Measurements from ENCODE around the gene PPP1R15A.
A peak's percentile ranks its signal among the peaks of the same experiment; 100 is the strongest.

Gene PPP1R15A

GRCh38 chr19:48910803-48911202 is 38.6 kb downstream of the PPP1R15A start:
- no peak overlapping the region for H3K27ac ChIP-seq (ENCODE audit: low read length)

GRCh38 chr19:48913114-48913889 is 41.1 kb downstream of the PPP1R15A start:
- no peak overlapping the region for H3K4me2 ChIP-seq (ENCODE audit: insufficient read depth, low read length)
- no peak overlapping the region for H3K27ac ChIP-seq (ENCODE audit: low read length)
- peak; percentile 75; the same call in 2 of the 3 replicates for ATAC-seq (ENCODE audit: insufficient read depth, low read depth)
- no peaks in the 10 kb centered on the region for H3K27me3 ChIP-seq (ENCODE audit: insufficient read depth, low read length, poor library complexity)
- H3K9ac ChIP-seq (ENCODE audit: low read depth, low read length) = no peak overlapping the region
- H4K20me1 ChIP-seq (ENCODE audit: insufficient read depth, low read length) = 0 out of 2 replicates have a peak, but pooled peaks cover 5% of the 10 kb centered on the region
- H3K79me2 ChIP-seq (ENCODE audit: insufficient read depth, low read length) = no peaks in the 10 kb centered on the region
- H3K36me3 ChIP-seq (ENCODE audit: insufficient read depth, low read length) = peaks cover 73% of the 10 kb centered on the region
- no peak overlapping the region for H3K4me3 ChIP-seq (ENCODE audit: low read depth in 1 of 2, low read length in 2 of 2)
- H3K4me1 ChIP-seq (ENCODE audit: insufficient read depth, low read length) = no peaks in the 10 kb centered on the region
- no peak for TF ChIP-seq CTCF (IDR thresholded peaks at IDR 0.05; ENCODE audit: borderline replicate concordance, extremely low read depth, low read length, poor library complexity, severe bottlenecking)
- no peak for TF ChIP-seq EZH2 (IDR thresholded peaks at IDR 0.05; ENCODE audit: borderline replicate concordance, low read depth, low read length, severe bottlenecking)
- H2AFZ ChIP-seq (ENCODE audit: low read depth, low read length) = no peak overlapping the region
- no peaks in the 10 kb centered on the region for H3K9me3 ChIP-seq (ENCODE audit: insufficient read depth, low read length, severe bottlenecking)
- DNase-seq = peak; percentile 39

More at GRCh38 chr19:48910803-48911202, 38.6 kb downstream of the PPP1R15A start:
- H3K4me1 ChIP-seq (ENCODE audit: insufficient read depth, low read length) = no peaks in the 10 kb centered on the region
- peaks cover 82% of the 10 kb centered on the region for H3K36me3 ChIP-seq (ENCODE audit: insufficient read depth, low read length)
- ATAC-seq (ENCODE audit: insufficient read depth, low read depth) (no peak), DNase-seq (no peak)
- no peak for TF ChIP-seq EZH2 (IDR thresholded peaks at IDR 0.05; ENCODE audit: borderline replicate concordance, low read depth, low read length, severe bottlenecking)
- no peak for TF ChIP-seq CTCF (IDR thresholded peaks at IDR 0.05; ENCODE audit: borderline replicate concordance, extremely low read depth, low read length, poor library complexity, severe bottlenecking)
- H2AFZ ChIP-seq (ENCODE audit: low read depth, low read length) = no peak overlapping the region
- no peaks in the 10 kb centered on the region for H3K79me2 ChIP-seq (ENCODE audit: insufficient read depth, low read length)
- H3K4me3 ChIP-seq (ENCODE audit: low read depth in 1 of 2, low read length in 2 of 2) = no peak overlapping the region
- no peaks in the 10 kb centered on the region for H3K9me3 ChIP-seq (ENCODE audit: insufficient read depth, low read length, severe bottlenecking)
- H4K20me1 ChIP-seq (ENCODE audit: insufficient read depth, low read length) = 0 out of 2 replicates have a peak, but pooled peaks cover 5% of the 10 kb centered on the region
- H3K4me2 ChIP-seq (ENCODE audit: insufficient read depth, low read length) = no peak overlapping the region
- no peaks in the 10 kb centered on the region for H3K27me3 ChIP-seq (ENCODE audit: insufficient read depth, low read length, poor library complexity)
- H3K9ac ChIP-seq (ENCODE audit: low read depth, low read length) = no peak overlapping the region

- TF ChIP-seq EZH2 (IDR thresholded peaks at IDR 0.05; ENCODE audit: borderline replicate concordance, low read depth, low read length, severe bottlenecking) = no peak
- TF ChIP-seq CTCF (IDR thresholded peaks at IDR 0.05; ENCODE audit: borderline replicate concordance, extremely low read depth, low read length, poor library complexity, severe bottlenecking) = no peak
- no peaks in the 10 kb centered on the region for H3K4me1 ChIP-seq (ENCODE audit: insufficient read depth, low read length)
- DNase-seq = no peak
- no peaks in the 10 kb centered on the region for H3K79me2 ChIP-seq (ENCODE audit: insufficient read depth, low read length)
- no peak overlapping the region for H3K9ac ChIP-seq (ENCODE audit: low read depth, low read length)
- no peak overlapping the region for H3K27ac ChIP-seq (ENCODE audit: low read length)
- no peaks in the 10 kb centered on the region for H3K9me3 ChIP-seq (ENCODE audit: insufficient read depth, low read length, severe bottlenecking)
- ATAC-seq (ENCODE audit: insufficient read depth, low read depth) = no peak
- H2AFZ ChIP-seq (ENCODE audit: low read depth, low read length) = no peak overlapping the region
- H3K36me3 ChIP-seq (ENCODE audit: insufficient read depth, low read length) = peaks cover 73% of the 10 kb centered on the region
- no peak overlapping the region for H3K4me3 ChIP-seq (ENCODE audit: low read depth in 1 of 2, low read length in 2 of 2)
- no peak overlapping the region for H3K4me2 ChIP-seq (ENCODE audit: insufficient read depth, low read length)
- H3K27me3 ChIP-seq (ENCODE audit: insufficient read depth, low read length, poor library complexity) = no peaks in the 10 kb centered on the region
- 0 out of 2 replicates have a peak, but pooled peaks cover 5% of the 10 kb centered on the region for H4K20me1 ChIP-seq (ENCODE audit: insufficient read depth, low read length)
These were observed 42.0 kb downstream of the PPP1R15A start for GRCh38 chr19:48914181-48914580.

All from DND-41 (cell line).